Muscle of arm (tissue), 12 donors: ENCODE data around the gene GRIK1. TPM values are rescaled to one million over a fixed set of nuclear protein-coding genes. Genes with fewer than 3 reads are reported as not detected.
A peak's percentile ranks its signal among the peaks of the same experiment; 100 is the strongest.
"Not testable (repeated sequence)": the region's sequence is repeated elsewhere in the genome, so short reads cannot be mapped to it uniquely, and the experiment has no call there.

Experiments used
- DNase-seq: peaks from one replicate; pipeline ENCODE4 v3.0.0-alpha.2; 2013
- polyA plus RNA-seq, 12 donors: library from polyadenylated mRNA; unstranded; fragments of 120-200 nt; gene quantifications; one replicate each; pipeline ENCODE4 v1.2.1, GENCODE V29; 2013; ENCODE audit not compliant: insufficient read length in 12 of 12

GRIK1 gene
- polyA plus RNA-seq, 12 donors: 0.34 to 10.0 (median 0.61) TPM; not detected in 2

- no peak for DNase-seq
These were observed 325.9 kb downstream of the GRIK1 start for GRCh38 chr21:29613877-29614276.

- DNase-seq: no peak
These were observed 326.8 kb downstream of the GRIK1 start for GRCh38 chr21:29613021-29613420.

- DNase-seq: no peak
These were observed 328.9 kb downstream of the GRIK1 start for GRCh38 chr21:29610779-29611360.

- no peak for DNase-seq
These were observed 333.2 kb downstream of the GRIK1 start for GRCh38 chr21:29606613-29607012.

GRCh38 chr21:29605219-29605618, 334.6 kb downstream of the GRIK1 start:
- DNase-seq: not testable (repeated sequence)

GRCh38 chr21:29604076-29604475, 335.7 kb downstream of the GRIK1 start:
- DNase-seq: no peak

GRCh38 chr21:29601047-29601446, 338.7 kb downstream of the GRIK1 start:
- DNase-seq: no peak

GRCh38 chr21:29586696-29587095, 353.1 kb downstream of the GRIK1 start:
- DNase-seq: no peak

- no peak for DNase-seq
These were observed 354.3 kb downstream of the GRIK1 start for GRCh38 chr21:29585462-29585861.

- DNase-seq: no peak
These were observed 356.3 kb downstream of the GRIK1 start for GRCh38 chr21:29583424-29583924.

GRCh38 chr21:29582855-29583254, 356.9 kb downstream of the GRIK1 start:
- no peak for DNase-seq

- DNase-seq: no peak
These were observed 358.4 kb downstream of the GRIK1 start for GRCh38 chr21:29581393-29581792.

- DNase-seq: no peak
These were observed 359.0 kb downstream of the GRIK1 start for GRCh38 chr21:29580732-29581285.

- DNase-seq: no peak
These were observed 361.5 kb downstream of the GRIK1 start for GRCh38 chr21:29578306-29578705.

GRCh38 chr21:29571949-29572348, 367.8 kb downstream of the GRIK1 start:
- DNase-seq: no peak

- no peak for DNase-seq
These were observed 371.6 kb downstream of the GRIK1 start for GRCh38 chr21:29568020-29568697.

- peak; percentile 16 for DNase-seq
These were observed 381.7 kb downstream of the GRIK1 start for GRCh38 chr21:29557931-29558725.

GRCh38 chr21:29557200-29557599, 382.6 kb downstream of the GRIK1 start:
- DNase-seq: no peak

- no peak for DNase-seq
These were observed 384.2 kb downstream of the GRIK1 start for GRCh38 chr21:29555601-29556000.

- no peak for DNase-seq
These were observed 389.6 kb downstream of the GRIK1 start for GRCh38 chr21:29550205-29550604.

- DNase-seq: no peak
These were observed 390.2 kb downstream of the GRIK1 start for GRCh38 chr21:29549614-29550013.

GRCh38 chr21:29547998-29548397, 391.8 kb downstream of the GRIK1 start:
- DNase-seq: no peak
